Neural progenitor cell (in vitro differentiated cells): ENCODE results near the gene CEP295NL.

Source experiments
- CTCF ChIP-seq: fragments of 200-600 bp; sonication (generic); IDR thresholded peaks from 2 replicates; pipeline ENCODE4 v1.5.1; 2017; ENCODE audit warnings: antibody characterized with exemption, mild to moderate bottlenecking
- EZH2 ChIP-seq: fragments of 200-600 bp; sonication (generic); IDR thresholded peaks from 2 replicates; pipeline ENCODE4 v1.6.1; 2017; ENCODE audit warnings: antibody characterized with exemption, mild to moderate bottlenecking, moderate library complexity

GRCh38 chr17:78864117-78864516, 38.9 kb downstream of the CEP295NL start:
- TF ChIP-seq CTCF, result no peak
- no peak for TF ChIP-seq EZH2
